GM21825 (cell line): ENCODE data around the gene ASCL3.
"Not testable (repeated sequence)": the region's sequence is repeated elsewhere in the genome, so short reads cannot be mapped to it uniquely, and the experiment has no call there.

ENCODE experiments used
- ATAC-seq: cut with Tn5 transposase; IDR thresholded peaks from one replicate; pipeline ENCODE4 v1.9.1; 2021; ENCODE audit warnings: mild to moderate bottlenecking, moderate library complexity; ENCODE audit not compliant: unreplicated experiment

The ASCL3 gene

GRCh38 chr11:8948886-8949285 is 6.1 kb upstream of the ASCL3 start:
- ATAC-seq: no peak

GRCh38 chr11:8947230-8947943 is 4.6 kb upstream of the ASCL3 start:
- no peak for ATAC-seq

- no peak for ATAC-seq
Measured at GRCh38 chr11:8941341-8942103, 1.3 kb downstream of the ASCL3 start.

GRCh38 chr11:8937659-8938058 is 5.2 kb downstream of the ASCL3 start:
- ATAC-seq: no peak

GRCh38 chr11:8937159-8937558 is 5.7 kb downstream of the ASCL3 start:
- no peak for ATAC-seq

- ATAC-seq: not testable (repeated sequence)
Measured at GRCh38 chr11:8935789-8936188, 7.0 kb downstream of the ASCL3 start.

- no peak for ATAC-seq
Measured at GRCh38 chr11:8934742-8935488, 7.9 kb downstream of the ASCL3 start.

GRCh38 chr11:8933931-8934330 is 8.9 kb downstream of the ASCL3 start:
- ATAC-seq: no peak

GRCh38 chr11:8932564-8933180 is 10.1 kb downstream of the ASCL3 start, which contains the start of gene C11orf16:
C11orf16 (minus strand) TSS chr11:8932947; CDS start chr11:8932308, 639 bp downstream.
- ATAC-seq: no peak

- ATAC-seq: no peak
Measured at GRCh38 chr11:8930456-8931175, 12.2 kb downstream of the ASCL3 start.

GRCh38 chr11:8928981-8929615 is 13.7 kb downstream of the ASCL3 start:
- ATAC-seq: no peak

- no peak for ATAC-seq
Measured at GRCh38 chr11:8928205-8928604, 14.6 kb downstream of the ASCL3 start.

GRCh38 chr11:8927233-8927632 is 15.6 kb downstream of the ASCL3 start:
- no peak for ATAC-seq

GRCh38 chr11:8926236-8926635 is 16.6 kb downstream of the ASCL3 start:
- no peak for ATAC-seq

- ATAC-seq: no peak
Measured at GRCh38 chr11:8925711-8926110, 17.1 kb downstream of the ASCL3 start.

GRCh38 chr11:8922691-8923090 is 20.1 kb downstream of the ASCL3 start:
- ATAC-seq: no peak

- no peak for ATAC-seq
Measured at GRCh38 chr11:8917157-8917825, 25.5 kb downstream of the ASCL3 start.

- no peak for ATAC-seq
Measured at GRCh38 chr11:8914661-8915018, 28.2 kb downstream of the ASCL3 start.

GRCh38 chr11:8913961-8914660 is 28.7 kb downstream of the ASCL3 start:
- ATAC-seq: no peak
